ENCODE results near the gene H6PD. TPM values are rescaled to one million over a fixed set of nuclear protein-coding genes. Genes with fewer than 3 reads are reported as not detected.
A peak's percentile ranks its signal among the peaks of the same experiment; 100 is the strongest.

H6PD gene
- total RNA-seq, 1 experiment from 2014 or later, result 10.0 TPM

DNA sequence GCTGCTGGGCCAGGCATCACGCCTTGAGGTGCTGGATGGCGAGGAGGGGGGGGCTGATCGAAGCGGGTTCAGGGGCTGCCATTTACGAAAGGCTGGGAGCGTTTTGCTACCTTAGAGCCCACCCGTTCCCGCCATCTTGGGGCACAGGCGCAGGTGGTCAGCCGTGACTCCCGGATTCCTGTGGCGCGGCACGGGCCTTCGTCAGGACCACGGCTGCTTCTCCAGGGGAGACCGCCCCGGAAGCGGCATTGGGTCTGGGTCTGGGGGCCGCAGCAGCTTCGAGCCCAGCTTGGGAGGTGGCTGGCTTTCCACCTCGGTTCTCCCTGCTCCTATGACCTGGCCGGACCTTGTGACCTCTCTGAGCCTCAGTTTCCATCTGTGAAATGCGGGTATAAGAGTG, 81.9 kb downstream of the H6PD start:
- no peak for DNase-seq (ENCODE audit: low spot score)

- no peak for DNase-seq (ENCODE audit: low spot score)
Measured at GRCh38 chr1:9317072-9317471, 82.5 kb downstream of the H6PD start.

DNA sequence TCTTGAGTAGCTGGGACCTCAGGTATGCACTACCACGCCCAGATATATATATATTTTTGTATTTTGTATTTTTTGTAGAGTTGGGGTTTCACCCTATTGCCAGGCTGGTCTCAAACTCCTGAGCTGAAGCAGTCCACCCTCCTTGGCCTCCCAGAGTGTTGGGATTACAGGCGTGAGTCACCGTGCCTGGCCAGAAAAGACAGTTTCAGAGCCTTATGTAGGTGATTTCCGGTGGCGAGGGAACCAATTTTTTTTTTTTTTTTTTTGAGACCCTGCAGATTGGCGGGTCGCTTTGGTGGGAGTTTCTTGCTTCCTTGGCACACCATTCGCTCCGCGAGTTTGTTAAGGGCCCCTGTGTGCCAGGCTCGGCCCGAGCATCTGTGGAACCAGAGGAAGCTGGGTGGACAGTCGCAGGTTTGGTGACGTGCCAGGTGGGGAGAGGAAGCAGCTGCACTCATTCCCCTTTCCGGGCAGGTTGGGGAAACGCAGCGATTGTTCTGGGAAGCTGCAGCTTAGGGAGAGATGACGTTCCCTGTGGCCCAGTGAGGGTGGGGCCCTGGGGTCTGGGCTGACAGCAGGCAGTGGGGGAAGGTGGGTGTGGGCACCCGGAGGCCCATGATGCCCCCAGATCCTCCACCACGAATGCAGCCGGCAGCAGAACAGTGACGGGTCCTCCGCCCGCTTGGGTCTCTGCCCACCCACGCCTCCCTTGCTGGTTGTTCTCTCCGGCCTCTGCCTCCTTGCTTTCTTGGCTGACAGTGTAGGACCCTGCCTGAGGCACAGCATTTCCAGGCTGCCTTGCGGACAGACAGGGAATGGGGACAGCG, 83.2 kb downstream of the H6PD start:
- peak; percentile 45 for DNase-seq (ENCODE audit: low spot score)

GRCh38 chr1:9319208-9319788, 84.7 kb downstream of the H6PD start:
- no peak for DNase-seq (ENCODE audit: low spot score)

GRCh38 chr1:9319789-9320519, 85.4 kb downstream of the H6PD start:
- no peak for DNase-seq (ENCODE audit: low spot score)

Other genes with a start within 250 kb of the H6PD start
- gene SLC2A7, start 208.4 kb upstream of the H6PD start, total RNA-seq (2014; rRNA removed; shearing (Covaris generic)), result not detected in 2 replicates
- not detected in 2 replicates for gene SLC2A5, start 165.1 kb upstream of the H6PD start, total RNA-seq (2014; rRNA removed; shearing (Covaris generic))
- 4.4 and 4.6 TPM in 2 replicates for gene GPR157, start 105.7 kb upstream of the H6PD start, total RNA-seq (2014; rRNA removed; shearing (Covaris generic))
- 8.3 and 11.9 TPM in 2 replicates for gene SPSB1, start 58.1 kb downstream of the H6PD start, total RNA-seq (2014; rRNA removed; shearing (Covaris generic))